Endothelial cell of umbilical vein (primary cell): ENCODE measurements around the gene QRFP. TPM values are rescaled to one million over a fixed set of nuclear protein-coding genes. Genes with fewer than 3 reads are reported as not detected.

Source experiments
- BruUV-seq: library from RNA; stranded (reverse); fragments of 400-500 nt; replicated peaks from 2 replicates; lab custom pipeline; 2021; lab: Mats Ljungman, UMichigan
- CTCF ChIA-PET: fragments of 300-600, 350-600 bp; sonication (Branson Sonifier 250); formaldehyde crosslinking; loops from one replicate; lab custom pipeline; 2021; ENCODE audit warnings: antibody characterized with exemption, inconsistent platforms; lab: Charles Lee
- POLR2A ChIA-PET: fragments of 300-600, 350-600 bp; sonication (Branson Sonifier 250); formaldehyde crosslinking; loops from one replicate; lab custom pipeline; 2021; ENCODE audit warnings: antibody characterized with exemption, inconsistent platforms; lab: Charles Lee
- DNase-seq: peaks from one replicate; pipeline ENCODE4 v3.0.0-alpha.2; 2011; ENCODE audit warnings: low read depth, low spot score
- FAIRE-seq: peaks from 2 replicates; lab custom pipeline; 2011; peaks lifted over from hg19 to GRCh38; lab: Jason Lieb, UNC
- H2AFZ ChIP-seq: 2 replicates; pipeline ENCODE4 v1.6.0; 2012; ENCODE audit warnings: low read depth, low read length, control low read depth, inconsistent platforms
- H3K27ac ChIP-seq: 2 replicates; pipeline ENCODE4 v1.5.1; 2011; ENCODE audit warnings: low read depth, mild to moderate bottlenecking, control low read depth, low read length, moderate library complexity; ENCODE audit not compliant: insufficient read depth
- H3K27me3 ChIP-seq, 2 experiments: 2 replicates each; pipeline versions ENCODE4 v1.6.0 to v1.6.1; 2011; ENCODE audit warnings: low read length in 2 of 2, mixed read lengths in 1 of 2; ENCODE audit not compliant: control insufficient read depth in 2 of 2, insufficient read depth in 2 of 2
- H3K36me3 ChIP-seq, 2 experiments: 2 replicates in 1 of 2; 3 replicates in 1 of 2; pipeline ENCODE4 v1.5.1; 2011; ENCODE audit warnings: low read length in 2 of 2, mild to moderate bottlenecking in 1 of 2, moderate library complexity in 1 of 2; ENCODE audit not compliant: control insufficient read depth in 2 of 2, insufficient read depth in 2 of 2; ENCODE audit errors: extremely low read depth in 1 of 2
- H3K4me1 ChIP-seq: 3 replicates; pipeline ENCODE4 v1.5.1; 2011; ENCODE audit warnings: mild to moderate bottlenecking, low read length; ENCODE audit not compliant: control insufficient read depth, insufficient read depth; ENCODE audit errors: extremely low read depth
- H3K4me2 ChIP-seq: 2 replicates; pipeline ENCODE4 v1.6.1; 2011; ENCODE audit warnings: low read length, control low read depth, mixed read lengths; ENCODE audit not compliant: insufficient read depth
- H3K4me3 ChIP-seq, 3 experiments: fragments of 200-600 bp in 1 of 3; sonication (generic), shearing (Covaris generic) in 1 of 3; replicated peaks in 1 of 3; 2 replicates each; pipeline ENCODE4 v1.5.1; 2011 to 2016; ENCODE audit warnings: control low read depth in 3 of 3, low read length in 3 of 3, mild to moderate bottlenecking in 2 of 3, inconsistent platforms in 1 of 3, low read depth in 1 of 3, moderate library complexity in 1 of 3; ENCODE audit not compliant: insufficient read depth in 1 of 3
- H3K79me2 ChIP-seq: 2 replicates; pipeline ENCODE4 v1.6.0; 2012; ENCODE audit warnings: low read length, inconsistent platforms; ENCODE audit not compliant: control insufficient read depth, insufficient read depth
- H3K9ac ChIP-seq: replicated peaks from 2 replicates; pipeline ENCODE3; 2011; ENCODE audit warnings: low read length, control low read depth; ENCODE audit not compliant: insufficient read depth; ENCODE audit errors: extremely low read depth
- H3K9me1 ChIP-seq: replicated peaks from 3 replicates; pipeline ENCODE4 v1.6.0; 2011; ENCODE audit warnings: mild to moderate bottlenecking, low read length; ENCODE audit not compliant: control insufficient read depth, insufficient read depth; ENCODE audit errors: extremely low read depth
- H3K9me3 ChIP-seq: replicated peaks from 2 replicates; pipeline ENCODE4 v1.5.1; 2012; ENCODE audit warnings: low read length, inconsistent platforms; ENCODE audit not compliant: control insufficient read depth, insufficient read depth
- H4K20me1 ChIP-seq: replicated peaks from 2 replicates; pipeline ENCODE3; 2011; ENCODE audit warnings: mild to moderate bottlenecking, low read length; ENCODE audit not compliant: control insufficient read depth, insufficient read depth; ENCODE audit errors: extremely low read depth
- CTCF ChIP-seq, 2 donors: IDR thresholded peaks; 1 replicate in 1 of 2; 2 replicates in 1 of 2; pipeline ENCODE4 v1.5.1; 2011; ENCODE audit warnings: low read length in 2 of 2, mild to moderate bottlenecking in 2 of 2, moderate library complexity in 2 of 2, control low read depth in 1 of 2, inconsistent platforms in 1 of 2, low read depth in 1 of 2; ENCODE audit not compliant: insufficient read depth in 1 of 2; ENCODE audit errors: extremely low read depth in 1 of 2
- EZH2 ChIP-seq: IDR thresholded peaks from 2 replicates; pipeline ENCODE4 v1.6.1; 2012; ENCODE audit warnings: borderline replicate concordance, low read depth, mild to moderate bottlenecking, moderate library complexity, low read length, inconsistent platforms; ENCODE audit not compliant: severe bottlenecking
- FOS ChIP-seq: IDR thresholded peaks from 2 replicates; pipeline ENCODE4 v1.6.1; 2011; ENCODE audit warnings: mild to moderate bottlenecking, low read length, moderate library complexity, borderline replicate concordance; ENCODE audit not compliant: insufficient read depth
- GATA2 ChIP-seq: IDR thresholded peaks from 2 replicates; pipeline ENCODE4 v1.7.0; 2011; ENCODE audit warnings: low read depth, mild to moderate bottlenecking, moderate library complexity, mixed read lengths, low read length; ENCODE audit not compliant: insufficient read length, insufficient read depth
- JUN ChIP-seq: IDR thresholded peaks from 2 replicates; pipeline ENCODE4 v1.6.1; 2011; ENCODE audit warnings: borderline replicate concordance, low read depth; ENCODE audit not compliant: insufficient read length, insufficient read depth
- MYC ChIP-seq: IDR thresholded peaks from one replicate; pipeline ENCODE4 v1.6.1; 2011; ENCODE audit warnings: mild to moderate bottlenecking, low read depth, low read length
- POLR2A ChIP-seq: IDR thresholded peaks from 2 replicates; pipeline ENCODE4 v1.6.1; 2012; ENCODE audit warnings: low read depth, mild to moderate bottlenecking, control low read depth, low read length
- POLR2AphosphoS5 ChIP-seq: IDR thresholded peaks from 2 replicates; pipeline ENCODE4 v1.6.1; 2012; ENCODE audit warnings: low read depth, mild to moderate bottlenecking, control low read depth, low read length, moderate library complexity; ENCODE audit not compliant: insufficient read depth
- dilution Hi-C: fragments of 300-500 bp; cut with MboI; formaldehyde crosslinking; loops from one replicate; pipeline ENCODE4 v1.15.0; 2019; ENCODE audit warnings: low sequenced_read_pairs; ENCODE audit not compliant: extremely low pct_ligation_motif_present
- intact Hi-C: fragments of 100-400 bp; cut with micrococcal nuclease; formaldehyde crosslinking; loops from one replicate; pipeline ENCODE4 v1.10.0; 2022
- polyA plus RNA-seq, 4 experiments: library from polyadenylated mRNA; depleted of rRNA in 3 of 4; stranded (reverse) in 3 of 4; unstranded in 1 of 4; fragments of >200 nt; gene quantifications; 2 replicates each; pipeline versions ENCODE4 v1.2.1 to v1.2.3, GENCODE V29; 2011 to 2012; ENCODE audit warnings: missing spikeins in 1 of 4
- total RNA-seq: library from RNA; stranded (reverse); gene quantifications from 2 replicates; pipeline ENCODE4 v1.2.3, GENCODE V29; 2021
- TF ChIP-seq, protein P1 (sequence below): IDR thresholded peaks from 2 replicates; pipeline ENCODE4 v1.6.1; 2011; ENCODE audit not compliant: insufficient read depth, insufficient read length

The QRFP gene
- total and polyA plus RNA-seq, 2 donors (not counting 3 experiments of a cell fraction or from before 2014, with no cell fraction given), result not detected

DNA sequence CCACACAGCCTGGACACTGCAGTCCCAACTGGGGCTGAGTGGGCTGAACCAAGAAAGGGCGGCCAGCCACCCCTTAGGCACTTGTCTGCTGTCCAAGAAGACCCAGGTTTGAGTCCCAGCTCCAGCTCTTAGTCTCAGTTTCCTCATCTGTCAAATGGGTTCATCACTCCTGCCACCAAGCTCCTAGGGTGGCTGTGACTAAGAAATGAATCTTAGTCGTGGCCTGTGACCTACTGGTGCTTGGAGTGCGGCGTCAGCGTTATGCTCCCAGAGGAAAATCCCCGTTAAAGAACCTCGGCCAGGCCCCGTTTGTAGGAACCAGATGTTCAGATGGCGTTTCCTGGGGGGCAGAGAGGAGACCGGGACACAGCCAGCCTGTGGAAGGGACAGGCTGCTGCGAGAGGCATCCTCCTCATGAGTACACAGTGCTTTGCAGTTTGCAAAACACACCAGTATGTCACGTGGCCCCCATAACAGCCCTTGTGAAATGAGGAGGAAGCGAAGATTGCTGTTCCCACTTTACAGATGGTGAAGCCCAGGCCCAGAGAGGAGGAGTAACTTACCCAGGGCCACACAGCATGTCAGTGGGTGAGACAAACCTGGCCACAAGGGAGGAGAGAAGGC lies 39.1 kb upstream of the QRFP start:
- FAIRE-seq, result no peak
- Histone ChIP-seq H3K27ac (no peak overlapping the region), H4K20me1 (no peaks in the 10 kb centered on the region), H3K4me2 (no peak overlapping the region), H3K4me1 (peaks cover 3% of the 10 kb centered on the region), H3K4me3 (no peak overlapping the region), H3K9ac (no peak overlapping the region), H3K36me3 (no peaks in the 10 kb centered on the region), H2AFZ (no peak overlapping the region), H3K9me1 (no peaks in the 10 kb centered on the region), H3K79me2 (no peaks in the 10 kb centered on the region), H3K27me3 (peaks cover 33 to 44% of the 10 kb centered on the region in 2 experiments), H3K9me3 (no peaks in the 10 kb centered on the region)
- BruUV-seq, result no TSS peak
- DNase-seq, result no peak
- no peak for TF ChIP-seq CTCF (IDR thresholded peaks at IDR 0.05; ENCODE audit: extremely low read depth in 1 of 2, insufficient read depth in 1 of 2, low read depth in 1 of 2, low read length in 2 of 2)
- TF ChIP-seq MYC, result no peak
- TF ChIP-seq, protein P1, sequence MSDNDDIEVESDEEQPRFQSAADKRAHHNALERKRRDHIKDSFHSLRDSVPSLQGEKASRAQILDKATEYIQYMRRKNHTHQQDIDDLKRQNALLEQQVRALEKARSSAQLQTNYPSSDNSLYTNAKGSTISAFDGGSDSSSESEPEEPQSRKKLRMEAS, result no peak
- no peak for TF ChIP-seq EZH2
- no peak for TF ChIP-seq POLR2AphosphoS5
- TF ChIP-seq GATA2, result no peak
- no peak for TF ChIP-seq POLR2A
- no peak for TF ChIP-seq JUN
- no peak for TF ChIP-seq FOS
- ChIA-PET CTCF (interaction anchor here (0.9 to 3.1 kb wide), 4 partner anchors 63 to 70 kb away, joined by 3 to 10 read pairs (median 4); no protein-coding TSS in a partner anchor), POLR2A (no interaction called here)
- dilution Hi-C loops, result no loop called here
- intact Hi-C loops, result no loop called here
